Stimulated activated effector memory CD8-positive, alpha-beta T cell treated with anti-CD3 and anti-CD28 coated beads, Interleukin-12 subunit alpha, Interleukin-12 subunit beta, amount 100 ng/mL, for 72 hours (primary cell): Measurements from ENCODE around the gene PLXDC1.
"Not testable (repeated sequence)": the region's sequence is repeated elsewhere in the genome, so short reads cannot be mapped to it uniquely, and the experiment has no call there.

Source experiments
- ATAC-seq: fragments of 150-1000 bp; cut with Tn5 transposase; 2 replicates; pipeline ENCODE4 v1.10.0; 2021
- DNase-seq, 2 donors: peaks; one replicate each; pipeline ENCODE4 v3.0.0; 2021 to 2022; ENCODE audit warnings: low spot score in 2 of 2
- H3K27ac Mint-ChIP-seq: one replicate; pipeline ENCODE4 v1.8.0; 2022; ENCODE audit warnings: mild to moderate bottlenecking, mixed read lengths
- H3K36me3 Mint-ChIP-seq: one replicate; pipeline ENCODE4 v1.8.0; 2022; ENCODE audit warnings: mild to moderate bottlenecking, mixed read lengths
- H3K4me1 Mint-ChIP-seq: one replicate; pipeline ENCODE4 v1.8.0; 2022; ENCODE audit warnings: mixed read lengths
- H3K4me3 Mint-ChIP-seq: one replicate; pipeline ENCODE4 v1.8.0; 2022; ENCODE audit warnings: mild to moderate bottlenecking, mixed read lengths
- H3K9me3 Mint-ChIP-seq: one replicate; pipeline ENCODE4 v1.8.0; 2022; ENCODE audit warnings: mixed read lengths

The PLXDC1 gene

GRCh38 chr17:39169518-39169917 is 18.1 kb upstream of the PLXDC1 start:
- no peak for DNase-seq
- Mint-ChIP-seq H3K4me1 (peaks cover 41% of the 10 kb centered on the region), H3K9me3 (no peaks in the 10 kb centered on the region), H3K36me3 (peaks cover 13% of the 10 kb centered on the region), H3K27ac (no peak overlapping the region), H3K4me3 (no peak overlapping the region)
- no peak for ATAC-seq

DNA sequence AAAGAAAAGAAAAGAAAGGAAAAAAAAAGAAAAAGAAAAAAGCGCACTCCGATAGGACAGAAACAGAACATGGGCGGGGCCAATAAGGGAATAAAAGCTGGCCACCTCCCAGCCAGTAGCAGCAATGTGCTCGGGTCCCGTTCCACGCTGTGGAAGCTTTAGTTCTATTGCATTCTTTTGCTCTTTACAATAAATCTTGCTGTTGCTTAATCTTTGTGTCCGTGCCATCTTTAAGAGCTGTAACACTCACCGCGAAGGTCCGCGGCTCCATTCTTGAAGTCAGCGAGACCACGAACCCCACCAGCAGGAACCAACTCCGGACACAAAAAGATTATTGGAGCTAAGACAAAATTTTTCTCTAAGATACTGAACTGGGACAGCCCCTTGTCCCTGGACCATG is 17.7 kb upstream of the PLXDC1 start:
- no peak overlapping the region for H3K4me3 Mint-ChIP-seq
- H3K36me3 Mint-ChIP-seq, result peaks cover 13% of the 10 kb centered on the region
- no peak for ATAC-seq

GRCh38 chr17:39168503-39168902 is 17.1 kb upstream of the PLXDC1 start:
- DNase-seq, H3K27ac Mint-ChIP-seq, H3K9me3 Mint-ChIP-seq, H3K4me3 Mint-ChIP-seq, ATAC-seq, H3K36me3 Mint-ChIP-seq: not testable (repeated sequence)
- peaks cover 33% of the 10 kb centered on the region for H3K4me1 Mint-ChIP-seq

More for the DNA sequence above, 17.7 kb upstream of the PLXDC1 start:
- no peak for DNase-seq
- Mint-ChIP-seq H3K27ac (no peak overlapping the region), H3K9me3 (no peaks in the 10 kb centered on the region), H3K4me1 (peaks cover 39% of the 10 kb centered on the region)

- ATAC-seq (no peak), DNase-seq (no peak)
- Mint-ChIP-seq H3K4me3 (peak overlapping the region; percentile 5), H3K4me1 (peaks cover 31% of the 10 kb centered on the region), H3K27ac (no peak overlapping the region), H3K9me3 (no peaks in the 10 kb centered on the region), H3K36me3 (no peaks in the 10 kb centered on the region)
Measured at GRCh38 chr17:39167476-39167875, 16.0 kb upstream of the PLXDC1 start.

DNA sequence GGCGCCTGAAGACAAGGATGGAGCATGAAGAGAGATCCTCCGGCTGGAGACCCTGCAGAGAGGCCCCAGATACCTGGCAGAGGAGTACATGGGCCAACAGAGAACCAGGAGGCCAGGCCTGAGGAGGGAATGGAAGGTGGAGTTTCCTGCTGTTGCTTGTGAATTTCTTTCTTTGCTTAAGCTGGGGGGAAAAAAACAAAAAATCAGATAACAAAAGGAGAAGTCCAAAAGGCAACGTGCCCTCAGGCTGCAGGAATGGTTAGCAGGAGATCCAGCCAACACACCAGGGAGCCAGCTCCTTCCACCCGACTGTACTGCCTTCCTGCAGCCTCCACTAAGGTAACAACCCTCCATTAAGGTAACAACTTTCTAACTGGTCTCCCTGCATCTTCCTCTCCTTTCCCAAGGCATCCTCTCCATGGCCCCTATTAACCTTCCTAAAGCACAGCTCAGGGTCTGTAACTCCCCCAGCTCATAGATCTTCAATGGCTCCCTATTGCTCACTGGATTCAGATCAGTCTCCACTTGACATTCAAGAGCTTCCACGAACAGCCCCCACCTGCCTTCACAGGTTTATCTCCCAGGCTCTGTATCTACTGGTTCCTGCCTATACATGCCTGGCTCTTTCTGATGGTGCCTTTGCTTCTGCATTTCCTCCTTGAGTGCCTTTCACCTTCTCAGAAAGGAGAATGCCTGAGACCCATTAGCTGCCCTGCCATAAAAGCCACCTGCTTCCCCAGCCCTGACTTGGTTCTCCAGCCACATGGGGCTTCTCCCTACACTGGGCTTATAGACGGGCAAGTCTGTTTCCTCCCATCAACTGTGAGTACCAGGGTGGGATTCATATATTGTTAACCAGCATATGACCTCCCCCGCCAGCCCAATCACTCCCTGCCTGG is 15.2 kb upstream of the PLXDC1 start:
- Mint-ChIP-seq H3K9me3 (no peaks in the 10 kb centered on the region), H3K4me1 (peaks cover 25% of the 10 kb centered on the region), H3K27ac (no peak overlapping the region), H3K4me3 (peak overlapping the region; percentile 78), H3K36me3 (no peaks in the 10 kb centered on the region)
- ATAC-seq (no peak), DNase-seq (no peak)

GRCh38 chr17:39165841-39166349 is 14.5 kb upstream of the PLXDC1 start, which contains the start of gene ARL5C:
ARL5C (minus strand) TSS chr17:39166161; CDS start chr17:39165760, 401 bp downstream.
- Mint-ChIP-seq H3K27ac (peak within 1 kb of the TSS; percentile 15), H3K36me3 (no peaks in the 10 kb centered on the region), H3K4me1 (peaks cover 25% of the 10 kb centered on the region), H3K4me3 (peak within 1 kb of the TSS; percentile 78), H3K9me3 (no peaks in the 10 kb centered on the region)
- ATAC-seq, result no peak
- no peak for DNase-seq

GRCh38 chr17:39165178-39165840 is 13.9 kb upstream of the PLXDC1 start:
- Mint-ChIP-seq H3K9me3 (no peaks in the 10 kb centered on the region), H3K4me3 (peak overlapping the region; percentile 78), H3K4me1 (peaks cover 25% of the 10 kb centered on the region), H3K36me3 (no peaks in the 10 kb centered on the region), H3K27ac (peak overlapping the region; percentile 15)
- no peak for DNase-seq
- ATAC-seq, result peak; percentile 41

DNA sequence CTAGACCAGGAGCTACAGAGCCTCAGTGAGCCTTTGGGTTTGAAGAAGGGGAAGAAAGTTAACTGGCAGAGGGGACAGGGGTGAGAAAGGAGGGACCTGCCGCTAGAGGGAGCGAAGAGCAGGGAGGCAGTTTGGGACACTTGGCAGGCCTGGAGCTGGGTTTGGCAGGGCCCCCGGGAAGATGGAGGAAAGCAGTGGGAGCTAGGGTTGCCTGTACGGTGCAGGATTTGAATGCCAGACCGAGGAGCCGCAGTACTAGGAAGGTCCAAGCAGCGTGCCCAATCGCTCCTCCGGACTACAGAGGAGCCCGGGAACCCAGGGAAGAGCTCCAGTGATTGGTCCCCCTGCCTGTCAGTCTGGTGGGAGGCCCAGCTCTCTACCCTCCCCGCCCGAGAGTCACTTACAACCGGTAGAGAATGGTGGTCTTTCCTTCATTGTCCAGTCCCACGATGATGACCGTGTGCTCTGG is 13.3 kb upstream of the PLXDC1 start:
- peak; percentile 97 for ATAC-seq
- no peaks in the 10 kb centered on the region for H3K36me3 Mint-ChIP-seq
- H3K27ac Mint-ChIP-seq, result peak overlapping the region; percentile 15
- no peaks in the 10 kb centered on the region for H3K9me3 Mint-ChIP-seq
- H3K4me3 Mint-ChIP-seq, result peak overlapping the region; percentile 78
- peak; percentile 69 to 87 for DNase-seq
- H3K4me1 Mint-ChIP-seq, result peaks cover 25% of the 10 kb centered on the region

DNA sequence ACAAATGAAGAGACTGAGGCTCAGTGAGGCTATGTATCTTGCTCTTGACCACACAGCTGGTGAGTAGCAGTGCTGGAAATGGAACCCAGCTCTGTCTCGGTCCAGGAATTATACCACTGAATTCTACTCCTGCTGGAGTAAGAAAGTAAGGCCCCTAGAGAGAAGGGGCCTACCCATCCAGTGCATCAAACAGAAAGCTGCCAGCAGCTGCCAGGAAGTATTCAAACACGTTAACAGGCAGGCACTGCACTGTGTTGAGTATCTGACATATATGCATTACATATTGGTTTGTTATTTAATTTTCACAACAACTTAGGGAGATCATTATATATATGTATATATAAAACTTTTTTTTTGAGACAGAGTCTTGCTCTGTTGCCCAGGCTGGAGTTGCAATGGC is 10.5 kb upstream of the PLXDC1 start:
- H3K4me3 Mint-ChIP-seq, result no peak overlapping the region
- no peak for ATAC-seq

DNA sequence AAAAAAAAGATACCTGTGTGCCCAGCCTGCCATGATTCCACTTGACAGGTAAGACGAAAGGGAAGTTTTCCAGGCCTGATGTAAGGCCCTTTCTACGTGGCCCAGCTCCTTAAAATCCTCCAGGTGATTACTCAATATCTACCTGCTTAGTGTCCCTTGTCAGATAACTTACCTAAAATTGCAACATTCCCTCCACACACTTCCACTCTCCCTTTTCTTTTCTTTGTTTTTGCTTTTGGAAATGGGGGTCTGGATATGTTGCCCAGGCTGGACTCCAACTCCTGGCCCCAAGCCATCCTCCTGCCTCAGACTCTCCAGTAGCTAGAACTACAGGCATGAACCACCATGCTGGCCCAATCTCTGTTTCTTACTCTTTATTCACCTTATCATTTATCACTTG is 7.2 kb upstream of the PLXDC1 start:
- H3K9me3 Mint-ChIP-seq, result no peaks in the 10 kb centered on the region
- DNase-seq, result no peak
- peaks cover 25% of the 10 kb centered on the region for H3K36me3 Mint-ChIP-seq
- H3K4me3 Mint-ChIP-seq, result no peak overlapping the region
- peaks cover 11% of the 10 kb centered on the region for H3K4me1 Mint-ChIP-seq
- H3K27ac Mint-ChIP-seq, result no peak overlapping the region
- no peak for ATAC-seq

More for the DNA sequence above, 10.5 kb upstream of the PLXDC1 start:
- Mint-ChIP-seq H3K9me3 (no peaks in the 10 kb centered on the region), H3K4me1 (peaks cover 16% of the 10 kb centered on the region), H3K36me3 (no peaks in the 10 kb centered on the region), H3K27ac (no peak overlapping the region)
- DNase-seq, result no peak

- no peak overlapping the region for H3K27ac Mint-ChIP-seq
Measured at GRCh38 chr17:39156491-39156890, 5.1 kb upstream of the PLXDC1 start.

GRCh38 chr17:39155654-39156053 is 4.2 kb upstream of the PLXDC1 start:
- DNase-seq (no peak), ATAC-seq (no peak)
- H3K4me1 Mint-ChIP-seq, result peaks cover 35% of the 10 kb centered on the region
- H3K4me3 Mint-ChIP-seq, result no peak overlapping the region
- H3K9me3 Mint-ChIP-seq, result no peaks in the 10 kb centered on the region
- H3K27ac Mint-ChIP-seq, result no peak overlapping the region
- peaks cover 40% of the 10 kb centered on the region for H3K36me3 Mint-ChIP-seq

More at GRCh38 chr17:39156491-39156890, 5.1 kb upstream of the PLXDC1 start:
- no peak overlapping the region for H3K4me3 Mint-ChIP-seq
- peaks cover 32% of the 10 kb centered on the region for H3K4me1 Mint-ChIP-seq
- no peaks in the 10 kb centered on the region for H3K9me3 Mint-ChIP-seq
- H3K36me3 Mint-ChIP-seq, result peaks cover 40% of the 10 kb centered on the region
- DNase-seq (no peak), ATAC-seq (no peak)

- ATAC-seq, result peak; percentile 76
- peaks cover 40% of the 10 kb centered on the region for H3K36me3 Mint-ChIP-seq
- H3K4me3 Mint-ChIP-seq, result peak overlapping the region; percentile 97
- H3K4me1 Mint-ChIP-seq, result peaks cover 42% of the 10 kb centered on the region
- H3K27ac Mint-ChIP-seq, result peak overlapping the region; percentile 100
- DNase-seq, result peak; percentile 95 to 99
- no peaks in the 10 kb centered on the region for H3K9me3 Mint-ChIP-seq
Measured at GRCh38 chr17:39153599-39154051, 2.2 kb upstream of the PLXDC1 start.

- no peaks in the 10 kb centered on the region for H3K9me3 Mint-ChIP-seq
- H3K4me3 Mint-ChIP-seq, result peak overlapping the region; percentile 97
Measured at GRCh38 chr17:39151943-39152818, 744 bp upstream of the PLXDC1 start.

More at GRCh38 chr17:39151943-39152818, 744 bp upstream of the PLXDC1 start:
- ATAC-seq, result no peak
- peaks cover 42% of the 10 kb centered on the region for H3K4me1 Mint-ChIP-seq
- DNase-seq, result peak in 1 of 2 donors; percentile 55
- H3K36me3 Mint-ChIP-seq, result peaks cover 40% of the 10 kb centered on the region
- peak overlapping the region; percentile 100 for H3K27ac Mint-ChIP-seq
